Neural cell (in vitro differentiated cells): Measurements from ENCODE around the gene MAPK9. TPM values are rescaled to one million over a fixed set of nuclear protein-coding genes. Genes with fewer than 3 reads are reported as not detected.

ENCODE experiments used
- H2AFZ ChIP-seq: fragments of 200-600, 300-800 bp; sonication (generic), shearing (Covaris generic); 2 replicates; pipeline ENCODE4 v1.6.0; 2014; ENCODE audit warnings: low read depth, mild to moderate bottlenecking, antibody characterized with exemption, low read length, moderate library complexity
- H3F3A ChIP-seq: fragments of 200-600 bp; shearing (Covaris generic); 2 replicates; pipeline ENCODE4 v1.6.1; 2016; ENCODE audit warnings: mild to moderate bottlenecking, moderate library complexity, mixed read lengths, antibody characterized with exemption, low read length; ENCODE audit not compliant: insufficient read depth, poor library complexity, severe bottlenecking
- H3K27ac ChIP-seq: fragments of 200-600, 300-800 bp; sonication (generic), shearing (Covaris generic); 2 replicates; pipeline ENCODE4 v1.5.1; 2014; ENCODE audit warnings: mild to moderate bottlenecking, low read length, moderate library complexity
- H3K27me3 ChIP-seq: fragments of 300-800, 200-600 bp; sonication (generic), shearing (Covaris generic); 2 replicates; pipeline ENCODE4 v1.6.0; 2014; ENCODE audit warnings: mild to moderate bottlenecking, low read depth, low read length, moderate library complexity; ENCODE audit not compliant: insufficient read depth
- H3K36me3 ChIP-seq: fragments of 300-800, 200-600 bp; sonication (generic), shearing (Covaris generic); 2 replicates; pipeline ENCODE4 v1.5.1; 2014; ENCODE audit warnings: mild to moderate bottlenecking, antibody characterized with exemption, low read length, moderate library complexity; ENCODE audit not compliant: insufficient read depth
- H3K4me2 ChIP-seq: fragments of 300-800, 200-600 bp; sonication (generic), shearing (Covaris generic); 2 replicates; pipeline ENCODE4 v1.6.0; 2014; ENCODE audit warnings: mild to moderate bottlenecking, low read length
- H3K4me3 ChIP-seq: fragments of 300-800, 200-600 bp; sonication (generic), shearing (Covaris generic); 2 replicates; pipeline ENCODE4 v1.5.1; 2014; ENCODE audit warnings: mild to moderate bottlenecking, low read length, moderate library complexity
- H3K79me2 ChIP-seq: fragments of 200-600 bp; shearing (Covaris generic); replicated peaks from 2 replicates; pipeline ENCODE4 v1.6.0; 2014; ENCODE audit warnings: mild to moderate bottlenecking, low read length, moderate library complexity; ENCODE audit not compliant: insufficient read depth
- H3K9ac ChIP-seq: fragments of 300-800, 200-600 bp; sonication (generic), shearing (Covaris generic); 2 replicates; pipeline ENCODE4 v1.6.1; 2016; ENCODE audit warnings: mild to moderate bottlenecking, low read length, mixed read lengths
- H3K9me2 ChIP-seq: fragments of 200-600 bp; shearing (Covaris generic); 2 replicates; pipeline ENCODE4 v1.6.1; 2016; ENCODE audit warnings: mild to moderate bottlenecking, low read length, mixed read lengths; ENCODE audit not compliant: insufficient read depth
- H3K9me3 ChIP-seq: fragments of 200-600, 300-800 bp; sonication (generic), shearing (Covaris generic); 2 replicates; pipeline ENCODE4 v1.6.1; 2016; ENCODE audit warnings: mild to moderate bottlenecking, mixed run types, low read length, moderate library complexity, mixed read lengths
- H4K20me1 ChIP-seq: fragments of 200-600 bp; shearing (Covaris generic); 2 replicates; pipeline ENCODE4 v1.6.1; 2016; ENCODE audit warnings: mild to moderate bottlenecking, mixed run types; ENCODE audit not compliant: insufficient read depth
- CTCF ChIP-seq: fragments of 450-650 bp; IDR thresholded peaks from 2 replicates; pipeline ENCODE4 v1.5.1; 2014; ENCODE audit warnings: antibody characterized with exemption, mild to moderate bottlenecking, moderate library complexity; ENCODE audit not compliant: poor library complexity, severe bottlenecking
- EP300 ChIP-seq: fragments of 450-650 bp; conservative IDR thresholded peaks from 2 replicates; pipeline ENCODE4 v1.6.1; 2014; ENCODE audit warnings: antibody characterized with exemption, mild to moderate bottlenecking, moderate library complexity; ENCODE audit not compliant: poor library complexity, severe bottlenecking
- EZH2 ChIP-seq: fragments of 200-600, 300-800 bp; shearing (Covaris generic), sonication (generic); IDR thresholded peaks from 2 replicates; pipeline ENCODE4 v1.6.1; 2014; ENCODE audit warnings: antibody characterized with exemption, low read length, borderline replicate concordance, mild to moderate bottlenecking; ENCODE audit not compliant: insufficient read depth, poor library complexity, severe bottlenecking
- MXI1 ChIP-seq: fragments of 450-650 bp; conservative IDR thresholded peaks from 2 replicates; pipeline ENCODE4 v1.6.1; 2014; ENCODE audit warnings: antibody characterized with exemption, mild to moderate bottlenecking; ENCODE audit not compliant: poor library complexity, severe bottlenecking
- POLR2AphosphoS5 ChIP-seq: IDR thresholded peaks from 2 replicates; pipeline ENCODE4 v1.6.1; 2012
- RAD21 ChIP-seq: fragments of 450-650 bp; conservative IDR thresholded peaks from 2 replicates; pipeline ENCODE4 v1.6.1; 2014; ENCODE audit warnings: antibody characterized with exemption, mild to moderate bottlenecking, moderate library complexity
- SMC3 ChIP-seq: fragments of 450-650 bp; conservative IDR thresholded peaks from 2 replicates; pipeline ENCODE4 v1.6.1; 2014; ENCODE audit warnings: antibody characterized with exemption, mild to moderate bottlenecking, moderate library complexity; ENCODE audit not compliant: poor library complexity
- TAF1 ChIP-seq: IDR thresholded peaks from 2 replicates; pipeline ENCODE4 v1.6.1; 2012; ENCODE audit warnings: low read depth
- polyA plus RNA-seq: library from polyadenylated mRNA; depleted of rRNA; stranded (reverse); fragments of >200 nt; gene quantifications from 2 replicates; pipeline ENCODE4 v1.2.3, GENCODE V29; 2014
- TF ChIP-seq, protein P1 (sequence below): IDR thresholded peaks from 2 replicates; pipeline ENCODE4 v1.6.1; 2012; ENCODE audit warnings: borderline replicate concordance

Gene MAPK9
- polyA plus RNA-seq, 1 donor from 2014 or later = 73.9 TPM

GRCh38 chr5:180197016-180197702 lies 94.7 kb downstream of the MAPK9 start:
- Histone ChIP-seq H3K4me2 (no peak overlapping the region), H3K79me2 (no peaks in the 10 kb centered on the region), H3K9me2 (no peaks in the 10 kb centered on the region), H3K4me3 (no peak overlapping the region), H3K36me3 (no peaks in the 10 kb centered on the region), H3K27ac (no peak overlapping the region), H3K9ac (no peak overlapping the region), H3K9me3 (no peaks in the 10 kb centered on the region), H2AFZ (no peak overlapping the region), H3F3A (no peaks in the 10 kb centered on the region), H4K20me1 (no peaks in the 10 kb centered on the region), H3K27me3 (no peaks in the 10 kb centered on the region)
- TF ChIP-seq TAF1 = no peak
- no peak for TF ChIP-seq RAD21
- TF ChIP-seq EP300 = no peak
- TF ChIP-seq EZH2 = no peak
- TF ChIP-seq SMC3 = no peak
- TF ChIP-seq MXI1 = no peak
- TF ChIP-seq, protein P1, sequence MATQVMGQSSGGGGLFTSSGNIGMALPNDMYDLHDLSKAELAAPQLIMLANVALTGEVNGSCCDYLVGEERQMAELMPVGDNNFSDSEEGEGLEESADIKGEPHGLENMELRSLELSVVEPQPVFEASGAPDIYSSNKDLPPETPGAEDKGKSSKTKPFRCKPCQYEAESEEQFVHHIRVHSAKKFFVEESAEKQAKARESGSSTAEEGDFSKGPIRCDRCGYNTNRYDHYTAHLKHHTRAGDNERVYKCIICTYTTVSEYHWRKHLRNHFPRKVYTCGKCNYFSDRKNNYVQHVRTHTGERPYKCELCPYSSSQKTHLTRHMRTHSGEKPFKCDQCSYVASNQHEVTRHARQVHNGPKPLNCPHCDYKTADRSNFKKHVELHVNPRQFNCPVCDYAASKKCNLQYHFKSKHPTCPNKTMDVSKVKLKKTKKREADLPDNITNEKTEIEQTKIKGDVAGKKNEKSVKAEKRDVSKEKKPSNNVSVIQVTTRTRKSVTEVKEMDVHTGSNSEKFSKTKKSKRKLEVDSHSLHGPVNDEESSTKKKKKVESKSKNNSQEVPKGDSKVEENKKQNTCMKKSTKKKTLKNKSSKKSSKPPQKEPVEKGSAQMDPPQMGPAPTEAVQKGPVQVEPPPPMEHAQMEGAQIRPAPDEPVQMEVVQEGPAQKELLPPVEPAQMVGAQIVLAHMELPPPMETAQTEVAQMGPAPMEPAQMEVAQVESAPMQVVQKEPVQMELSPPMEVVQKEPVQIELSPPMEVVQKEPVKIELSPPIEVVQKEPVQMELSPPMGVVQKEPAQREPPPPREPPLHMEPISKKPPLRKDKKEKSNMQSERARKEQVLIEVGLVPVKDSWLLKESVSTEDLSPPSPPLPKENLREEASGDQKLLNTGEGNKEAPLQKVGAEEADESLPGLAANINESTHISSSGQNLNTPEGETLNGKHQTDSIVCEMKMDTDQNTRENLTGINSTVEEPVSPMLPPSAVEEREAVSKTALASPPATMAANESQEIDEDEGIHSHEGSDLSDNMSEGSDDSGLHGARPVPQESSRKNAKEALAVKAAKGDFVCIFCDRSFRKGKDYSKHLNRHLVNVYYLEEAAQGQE = no peak
- TF ChIP-seq POLR2AphosphoS5 = no peak
- no peak for TF ChIP-seq CTCF

GRCh38 chr5:180194410-180195345 lies 97.2 kb downstream of the MAPK9 start:
- Histone ChIP-seq H3F3A (no peaks in the 10 kb centered on the region), H3K27me3 (no peaks in the 10 kb centered on the region), H3K9me3 (no peaks in the 10 kb centered on the region), H3K4me2 (no peak overlapping the region), H3K36me3 (no peaks in the 10 kb centered on the region), H3K9ac (no peak overlapping the region), H3K9me2 (no peaks in the 10 kb centered on the region), H3K4me3 (no peak overlapping the region), H2AFZ (no peak overlapping the region), H3K27ac (no peak overlapping the region), H3K79me2 (no peaks in the 10 kb centered on the region), H4K20me1 (no peaks in the 10 kb centered on the region)
- TF ChIP-seq POLR2AphosphoS5 = no peak
- TF ChIP-seq SMC3 = no peak
- TF ChIP-seq RAD21 = no peak
- no peak for TF ChIP-seq CTCF
- TF ChIP-seq MXI1 = no peak
- no peak for TF ChIP-seq EP300
- TF ChIP-seq EZH2 = no peak
- TF ChIP-seq, protein P1 = no peak
- TF ChIP-seq TAF1 = no peak
